AG04449 (cell line): ENCODE results near the gene NTRK3.

ENCODE experiments used
- CTCF ChIA-PET: fragments of 350-600 bp; formaldehyde crosslinking; extraction: SDS; loops from one replicate; lab custom pipeline; 2021; ENCODE audit warnings: antibody characterized with exemption; lab: Yijun Ruan, JAX
- POLR2A ChIA-PET: fragments of 400-600, 350-600 bp; formaldehyde crosslinking; extraction: SDS; loops from one replicate; lab custom pipeline; 2020; ENCODE audit warnings: antibody characterized with exemption, inconsistent platforms; lab: Yijun Ruan, JAX
- DNase-seq: peaks from one replicate; pipeline ENCODE4 v3.0.0-alpha.2; 2010; ENCODE audit warnings: low read depth, low spot score
- H3K4me3 ChIP-seq: 2 replicates; pipeline ENCODE4 v1.5.1; 2011; ENCODE audit warnings: low read depth, mild to moderate bottlenecking, control low read depth, low read length
- CTCF ChIP-seq: IDR thresholded peaks from one replicate; pipeline ENCODE4 v1.5.1; 2011; ENCODE audit warnings: mild to moderate bottlenecking, moderate library complexity, low read length, control low read depth, inconsistent platforms; ENCODE audit not compliant: insufficient read depth; ENCODE audit errors: missing control alignments

NTRK3 gene

DNA sequence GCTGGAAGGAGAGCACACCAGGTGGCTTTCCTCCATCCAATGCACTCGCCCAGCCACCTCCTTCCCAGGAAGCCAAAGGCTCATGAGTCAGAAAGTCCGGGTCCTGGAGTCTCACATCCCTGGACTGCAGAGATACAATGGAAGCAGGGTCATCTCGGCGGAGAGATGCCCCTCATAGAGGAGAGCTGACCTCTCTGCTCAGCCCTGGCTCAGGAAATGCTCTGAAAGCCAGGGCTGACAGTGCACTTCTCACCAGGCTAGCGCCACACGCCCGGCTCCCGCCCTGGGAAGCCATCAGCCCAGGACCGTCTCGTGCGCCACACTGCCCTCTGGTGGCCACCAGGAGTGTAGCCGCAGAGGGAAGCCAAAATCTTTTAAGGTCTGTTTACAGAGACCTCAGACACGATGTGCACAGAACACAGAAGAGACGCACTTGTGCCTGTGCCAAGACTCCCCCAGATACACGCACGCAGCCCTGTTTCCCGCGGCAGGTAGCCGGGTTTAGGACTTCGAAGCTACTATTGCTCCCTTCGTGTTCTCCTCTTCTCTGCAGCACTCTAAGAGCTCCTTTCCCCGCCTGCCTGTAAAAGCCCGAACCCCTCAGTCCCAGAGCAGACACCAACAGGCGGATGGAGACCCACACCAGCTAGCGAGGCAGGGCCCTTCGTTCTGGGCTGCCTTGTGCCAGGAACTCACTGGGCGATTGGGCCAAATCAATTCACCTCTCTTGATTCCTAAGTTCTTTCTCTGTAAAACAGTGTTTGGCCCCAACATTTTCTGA is 9.7 kb downstream of the NTRK3 start:
- no peak overlapping the region for H3K4me3 ChIP-seq
- TF ChIP-seq CTCF: peak; percentile 93
- CTCF ChIA-PET: interaction anchor here (0.6 to 18.3 kb wide), 46 partner anchors 7 to 1622 kb away, joined by 3 to 407 read pairs (median 4); partner anchors contain the start of genes MRPL46, MRPS11 and NTRK3
- POLR2A ChIA-PET: interaction anchor here (0.7 kb wide), 1 partner anchor 219 kb away, joined by 3 read pairs; no protein-coding TSS in a partner anchor
- DNase-seq: no peak

- ChIA-PET POLR2A (no interaction called here), CTCF (interaction anchor here (0.7 to 18.3 kb wide), 40 partner anchors 8 to 1622 kb away, joined by 3 to 407 read pairs (median 4); partner anchors contain the start of gene NTRK3)
- DNase-seq: no peak
- no peak for TF ChIP-seq CTCF
- H3K4me3 ChIP-seq: no peak overlapping the region
These were observed 10.5 kb downstream of the NTRK3 start for GRCh38 chr15:88246081-88246480.

GRCh38 chr15:88243895-88244787 is 12.4 kb downstream of the NTRK3 start:
- peak; percentile 64 for TF ChIP-seq CTCF
- H3K4me3 ChIP-seq: no peak overlapping the region
- CTCF ChIA-PET: interaction anchor here (0.6 to 18.3 kb wide), 30 partner anchors 9 to 1620 kb away, joined by 3 to 407 read pairs (median 4); no protein-coding TSS in a partner anchor
- POLR2A ChIA-PET: no interaction called here
- DNase-seq: no peak

DNA sequence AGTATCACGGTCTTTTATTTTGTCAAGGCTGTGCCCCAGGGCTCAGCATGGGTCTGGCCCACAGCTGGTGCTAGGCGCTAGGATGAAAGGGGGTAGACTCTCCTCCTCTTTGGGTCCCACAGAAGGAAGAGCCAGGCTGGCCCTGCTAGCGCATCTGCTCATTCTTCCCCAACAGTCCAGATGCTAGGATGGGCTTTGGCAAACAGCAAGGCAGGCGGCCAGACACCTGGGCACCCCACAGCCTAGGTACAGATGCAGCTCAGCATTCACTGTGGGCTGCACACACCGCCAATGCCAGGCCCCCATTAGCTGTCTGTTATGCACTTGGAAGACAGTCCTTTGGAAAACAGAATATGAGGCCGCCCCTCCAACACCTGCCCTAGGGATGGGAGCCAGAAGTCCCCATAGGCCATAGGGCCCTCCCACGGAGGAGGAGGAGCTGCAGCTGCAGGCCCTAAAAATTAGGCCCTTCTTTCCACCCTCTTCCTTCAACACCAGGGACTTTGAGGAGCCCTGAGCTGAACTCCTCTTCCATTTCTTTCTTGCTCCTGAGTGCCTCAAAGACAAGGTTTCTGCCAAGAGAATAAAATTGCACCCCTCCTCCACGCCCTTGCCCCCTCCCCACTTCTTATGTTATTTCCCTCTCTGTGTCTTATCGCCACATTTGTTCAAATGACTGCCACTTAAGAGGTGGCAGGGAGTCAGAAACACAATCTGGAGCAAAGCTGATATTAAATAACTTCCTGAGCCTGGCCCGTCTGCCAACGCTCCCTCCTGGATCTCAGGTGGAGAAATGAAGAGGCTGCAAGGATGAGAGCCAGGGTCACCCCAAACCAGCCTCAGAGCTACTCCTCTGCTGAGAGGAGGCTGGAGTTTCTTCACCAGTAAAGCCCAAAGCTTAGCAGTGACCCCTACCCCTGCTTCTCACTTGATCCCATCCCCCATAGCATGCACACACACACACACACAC is 13.7 kb downstream of the NTRK3 start:
- TF ChIP-seq CTCF: no peak
- H3K4me3 ChIP-seq: no peak overlapping the region
- POLR2A ChIA-PET: no interaction called here
- CTCF ChIA-PET: interaction anchor here (0.7 to 18.3 kb wide), 8 partner anchors 10 to 1619 kb away, joined by 3 to 407 read pairs (median 7); no protein-coding TSS in a partner anchor
- no peak for DNase-seq

DNA sequence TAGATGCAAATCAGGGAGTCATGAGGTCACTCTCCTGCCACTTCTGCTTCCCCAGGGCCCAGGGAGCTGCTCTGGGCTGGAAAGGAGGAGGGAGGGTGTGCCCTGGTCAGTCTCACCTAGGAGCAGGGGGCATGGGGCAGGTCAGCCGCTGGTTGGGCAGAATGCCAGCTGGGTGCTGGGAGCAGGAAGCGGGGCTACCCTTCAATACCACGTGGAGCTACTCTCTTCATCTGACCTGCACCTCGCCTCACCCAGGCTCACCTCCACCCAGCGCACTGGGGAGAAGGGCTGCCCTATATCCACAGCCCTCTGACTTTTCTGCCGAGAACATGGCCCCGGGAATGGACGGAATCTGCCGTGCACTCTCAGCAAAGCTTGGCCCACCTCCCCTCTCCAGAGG is 15.1 kb downstream of the NTRK3 start:
- ChIA-PET CTCF (interaction anchor here (0.9 to 18.3 kb wide), 3 partner anchors 9 to 206 kb away, joined by 4 to 407 read pairs (median 5); no protein-coding TSS in a partner anchor), POLR2A (no interaction called here)
- no peak overlapping the region for H3K4me3 ChIP-seq
- TF ChIP-seq CTCF: no peak
- DNase-seq: no peak
